Testis (tissue), 2 donors: Measurements from ENCODE around the gene SMIM10L2A.

Experiments used
- POLR2A ChIP-seq: fragments of 450-650 bp; IDR thresholded peaks from one replicate; pipeline ENCODE4 v1.6.1; 2017; ENCODE audit warnings: antibody characterized with exemption, mild to moderate bottlenecking, moderate library complexity
- TF ChIP-seq, protein P1 (sequence below), 3 experiments: fragments of 450-650 bp in 2 of 3; fragments of 200-600 bp in 1 of 3; sonication (generic) in 1 of 3; IDR thresholded peaks; one replicate each; pipeline ENCODE4 v1.5.1; 2016 to 2019; ENCODE audit warnings: antibody characterized with exemption in 3 of 3, mild to moderate bottlenecking in 2 of 3, moderate library complexity in 1 of 3

DNA sequence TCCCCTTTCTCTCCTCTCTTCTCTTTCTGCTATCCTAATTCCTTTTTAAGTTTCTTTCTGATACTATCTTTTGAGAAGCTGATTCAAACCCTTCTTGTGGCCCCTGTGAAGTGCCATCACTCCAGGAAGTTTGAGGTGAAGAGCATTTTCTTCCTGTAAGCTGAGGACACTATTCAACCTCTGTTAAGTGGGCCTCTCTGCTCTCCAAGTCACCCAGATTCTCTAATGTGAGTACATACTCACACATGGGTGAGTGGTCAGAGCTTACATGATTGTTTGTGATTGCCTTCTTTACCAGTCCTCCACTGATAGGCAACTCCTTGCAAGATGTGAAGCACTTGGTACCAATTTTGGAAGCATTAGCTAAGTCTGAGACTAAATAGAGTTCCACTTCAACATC lies 18.4 kb upstream of the SMIM10L2A start:
- TF ChIP-seq, protein P1, sequence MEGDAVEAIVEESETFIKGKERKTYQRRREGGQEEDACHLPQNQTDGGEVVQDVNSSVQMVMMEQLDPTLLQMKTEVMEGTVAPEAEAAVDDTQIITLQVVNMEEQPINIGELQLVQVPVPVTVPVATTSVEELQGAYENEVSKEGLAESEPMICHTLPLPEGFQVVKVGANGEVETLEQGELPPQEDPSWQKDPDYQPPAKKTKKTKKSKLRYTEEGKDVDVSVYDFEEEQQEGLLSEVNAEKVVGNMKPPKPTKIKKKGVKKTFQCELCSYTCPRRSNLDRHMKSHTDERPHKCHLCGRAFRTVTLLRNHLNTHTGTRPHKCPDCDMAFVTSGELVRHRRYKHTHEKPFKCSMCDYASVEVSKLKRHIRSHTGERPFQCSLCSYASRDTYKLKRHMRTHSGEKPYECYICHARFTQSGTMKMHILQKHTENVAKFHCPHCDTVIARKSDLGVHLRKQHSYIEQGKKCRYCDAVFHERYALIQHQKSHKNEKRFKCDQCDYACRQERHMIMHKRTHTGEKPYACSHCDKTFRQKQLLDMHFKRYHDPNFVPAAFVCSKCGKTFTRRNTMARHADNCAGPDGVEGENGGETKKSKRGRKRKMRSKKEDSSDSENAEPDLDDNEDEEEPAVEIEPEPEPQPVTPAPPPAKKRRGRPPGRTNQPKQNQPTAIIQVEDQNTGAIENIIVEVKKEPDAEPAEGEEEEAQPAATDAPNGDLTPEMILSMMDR (IDR thresholded peaks at IDR 0.05) = no peak
- no peak for TF ChIP-seq POLR2A
